Measurements from ENCODE around the gene DNAH11.
"Not testable (repeated sequence)": the region's sequence is repeated elsewhere in the genome, so short reads cannot be mapped to it uniquely, and the experiment has no call there.

DNAH11 gene

DNA sequence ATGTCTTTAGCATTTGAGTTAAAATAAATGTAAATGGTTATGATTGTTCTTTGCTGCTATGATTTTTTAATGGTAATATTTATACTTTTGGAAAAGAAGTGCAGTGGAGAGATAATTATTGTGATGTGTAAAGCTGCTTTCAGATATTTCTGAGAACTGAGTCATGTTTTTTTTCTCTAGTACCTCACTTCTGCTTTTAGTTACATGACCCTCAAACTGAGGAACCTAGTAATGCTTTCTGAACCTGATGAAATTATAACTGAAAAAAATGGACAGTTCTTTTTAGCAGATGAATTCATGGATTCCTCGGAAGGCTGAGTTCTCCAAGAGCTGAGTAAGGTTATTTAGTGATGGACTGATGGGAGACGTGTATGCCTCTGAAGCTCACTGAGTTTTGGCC, 235.1 kb downstream of the DNAH11 start:
- DNase-seq (ENCODE audit: low read depth), result no peak

GRCh38 chr7:21778953-21779352, 236.1 kb downstream of the DNAH11 start:
- no peak for DNase-seq (ENCODE audit: low read depth)

DNA sequence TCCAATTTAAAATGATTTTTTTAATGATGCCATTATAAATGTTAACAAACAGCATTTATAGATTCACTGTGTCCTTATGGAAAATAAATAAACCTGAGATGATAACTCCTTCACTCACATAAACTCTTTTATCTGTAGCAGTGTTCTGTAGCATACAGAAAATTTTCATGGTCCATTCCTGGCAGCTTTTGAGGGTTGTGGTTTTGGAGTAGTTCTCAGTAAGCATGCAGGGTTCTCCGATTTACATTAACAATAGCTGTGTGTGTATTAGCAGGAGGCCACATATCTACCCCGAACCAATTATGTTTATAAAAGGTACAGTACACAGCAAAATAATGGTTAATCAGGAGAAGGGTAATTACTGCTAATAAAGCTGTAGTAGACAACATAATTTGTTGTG, 240.2 kb downstream of the DNAH11 start:
- DNase-seq (ENCODE audit: low read depth), result no peak

DNA sequence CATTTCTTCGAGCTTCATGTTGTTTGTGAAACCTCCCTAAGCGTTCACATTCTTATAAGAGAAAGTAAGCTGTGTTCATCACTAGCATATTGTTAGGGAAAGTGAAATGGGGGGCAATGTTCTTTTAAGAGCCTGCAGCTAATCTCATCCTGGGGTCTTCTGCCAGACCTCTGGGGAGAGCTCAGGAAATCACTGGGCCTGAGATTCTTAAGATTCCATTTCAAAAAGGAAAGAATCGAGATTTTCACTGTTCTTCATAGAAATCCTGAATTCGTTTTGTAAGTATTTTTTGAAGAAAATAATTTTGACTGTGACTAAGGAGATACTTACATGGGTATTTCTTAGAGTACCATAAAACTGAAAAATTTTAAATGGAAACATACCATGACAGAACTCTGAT, 242.2 kb downstream of the DNAH11 start:
- DNase-seq (ENCODE audit: low read depth), result no peak

DNA sequence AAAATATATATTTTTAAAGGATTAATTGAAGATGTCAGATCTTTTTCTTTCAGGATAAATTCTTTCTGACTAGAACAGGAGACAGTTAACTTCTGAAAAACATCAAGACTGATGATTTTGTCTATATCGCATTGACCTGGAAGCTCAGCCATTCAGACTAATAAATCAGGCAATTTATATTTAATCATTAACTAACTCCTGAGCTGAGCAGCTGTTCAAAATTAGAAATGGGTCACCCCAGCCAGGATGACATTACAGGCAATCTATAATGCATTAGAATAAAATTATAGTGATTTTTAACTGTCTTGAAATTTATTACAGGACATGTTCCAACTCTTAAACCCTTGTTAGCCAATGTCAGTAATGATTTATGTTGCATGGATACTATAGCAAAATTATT, 263.0 kb downstream of the DNAH11 start:
- DNase-seq (ENCODE audit: low read depth), result no peak

DNA sequence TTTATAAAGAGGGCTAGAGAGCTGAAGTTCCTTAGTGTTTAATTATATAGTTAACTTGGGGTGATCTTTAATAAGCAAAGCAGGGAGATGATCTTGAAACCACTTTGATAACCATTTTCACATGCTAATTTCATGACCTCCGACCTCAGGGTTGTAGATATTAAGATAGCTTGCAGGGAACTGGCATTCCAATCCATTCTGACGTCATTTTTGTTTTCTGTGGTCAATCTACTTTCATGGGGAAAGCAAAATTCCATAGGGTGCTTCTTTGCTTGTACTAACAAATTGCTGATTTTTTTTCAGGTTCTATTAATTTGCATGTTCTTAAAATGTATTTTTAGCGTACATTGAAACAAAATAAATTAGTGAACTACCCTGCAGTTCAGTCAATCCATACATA, 263.5 kb downstream of the DNAH11 start:
- DNase-seq (ENCODE audit: low read depth), result no peak

- DNase-seq (ENCODE audit: low read depth), result no peak
These were observed 276.2 kb downstream of the DNAH11 start for GRCh38 chr7:21819048-21819447.

GRCh38 chr7:21828841-21829240, 286.0 kb downstream of the DNAH11 start:
- DNase-seq (ENCODE audit: low read depth), result no peak

- no peak for DNase-seq (ENCODE audit: low read depth)
These were observed 286.9 kb downstream of the DNAH11 start for GRCh38 chr7:21829731-21830130.

GRCh38 chr7:21844742-21845141, 301.9 kb downstream of the DNAH11 start:
- no peak for DNase-seq (ENCODE audit: low read depth)

- DNase-seq (ENCODE audit: low read depth), result no peak
These were observed 307.9 kb downstream of the DNAH11 start for GRCh38 chr7:21850531-21851285.

DNA sequence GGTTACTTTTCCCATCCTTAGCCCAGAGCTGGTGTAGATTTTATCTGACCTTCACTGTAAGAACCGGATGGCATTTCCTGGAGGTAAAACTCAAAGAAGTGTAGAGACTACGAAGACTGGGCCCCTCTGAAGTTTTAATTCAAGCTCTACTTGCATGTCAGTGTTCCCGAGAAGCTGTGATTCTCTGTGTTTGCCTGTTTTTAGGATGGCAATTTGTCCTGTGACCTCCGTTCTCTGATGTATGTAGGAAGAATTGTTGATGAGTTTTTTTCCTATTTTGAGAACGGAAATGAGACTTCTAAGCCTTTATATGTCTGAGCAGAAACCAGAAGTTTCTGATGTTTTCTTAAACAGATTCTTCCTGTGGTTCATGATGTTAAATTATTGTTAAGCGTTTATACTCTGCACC, 308.7 kb downstream of the DNAH11 start:
- DNase-seq (ENCODE audit: low read depth), result no peak

GRCh38 chr7:21865631-21866204, 322.9 kb downstream of the DNAH11 start:
- DNase-seq (ENCODE audit: low read depth), result not testable (repeated sequence)

- no peak for DNase-seq (ENCODE audit: low read depth)
These were observed 323.9 kb downstream of the DNAH11 start for GRCh38 chr7:21866731-21867130.

GRCh38 chr7:21867226-21867625, 324.4 kb downstream of the DNAH11 start:
- no peak for DNase-seq (ENCODE audit: low read depth)

DNA sequence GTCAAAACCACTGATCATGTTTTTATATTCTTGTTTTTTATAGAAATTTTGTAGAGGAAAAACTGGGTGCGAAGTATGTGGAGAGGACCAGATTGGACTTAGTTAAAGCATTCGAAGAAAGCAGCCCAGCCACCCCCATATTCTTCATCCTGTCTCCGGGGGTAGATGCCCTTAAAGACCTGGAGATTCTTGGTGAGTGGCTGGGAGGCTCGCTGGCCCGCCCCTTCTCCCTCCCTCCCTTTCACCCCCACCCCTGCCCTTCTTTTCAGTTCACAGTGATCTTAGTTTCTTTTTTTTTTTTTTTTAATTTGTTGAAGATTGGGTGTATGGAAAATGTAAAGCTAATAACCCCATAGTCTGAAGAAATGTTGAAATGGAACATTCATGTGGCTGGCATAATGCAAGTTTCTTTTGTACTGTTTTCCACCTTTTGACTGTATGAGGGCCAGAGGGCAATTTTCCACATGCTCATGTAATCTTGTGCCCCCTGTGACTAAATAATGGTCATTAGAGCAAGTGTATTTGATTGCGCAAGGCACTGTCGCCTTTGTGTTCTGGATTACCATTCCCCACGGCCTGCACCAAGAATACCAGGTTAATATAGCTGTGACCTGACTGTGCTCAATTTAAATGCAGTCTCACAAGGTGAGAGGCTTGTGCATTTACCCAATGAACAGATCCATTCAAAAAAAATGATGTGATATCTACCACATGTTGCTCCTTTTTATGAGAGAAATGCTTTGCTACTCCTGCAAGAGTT, 325.2 kb downstream of the DNAH11 start:
- no peak for DNase-seq (ENCODE audit: low read depth)

GRCh38 chr7:21868576-21868850, 325.7 kb downstream of the DNAH11 start:
- DNase-seq (ENCODE audit: low read depth), result no peak

DNA sequence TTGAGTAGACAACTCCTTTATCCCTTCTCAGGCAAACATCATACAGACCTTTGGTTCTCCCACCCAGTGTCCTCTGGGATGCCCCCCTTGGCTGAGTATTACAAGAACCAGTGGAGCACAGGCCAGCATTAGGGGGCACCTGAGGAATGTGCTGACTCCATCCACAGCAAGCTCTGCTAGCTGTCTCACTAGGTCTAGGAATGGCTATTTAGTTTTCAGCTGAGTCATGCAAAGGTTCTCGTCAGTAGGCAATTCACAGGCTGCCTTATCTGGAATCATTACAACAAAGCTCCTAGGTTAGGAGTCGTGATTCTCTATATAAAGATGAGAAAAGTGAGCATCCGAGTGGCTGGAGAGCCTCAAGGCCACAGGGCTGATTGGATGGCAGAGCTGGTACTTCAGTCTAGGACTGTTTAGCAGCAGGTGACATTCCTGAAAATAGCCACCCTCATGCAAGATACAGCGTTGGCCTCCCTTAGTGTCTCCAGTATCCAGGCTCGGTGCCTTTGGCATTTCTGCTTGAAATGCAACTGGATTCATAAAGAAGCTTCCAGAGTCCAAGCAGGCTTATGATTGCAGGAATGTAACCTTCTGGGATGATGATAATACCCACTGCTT, 327.1 kb downstream of the DNAH11 start:
- no peak for DNase-seq (ENCODE audit: low read depth)

GRCh38 chr7:21883069-21883468, 340.2 kb downstream of the DNAH11 start:
- no peak for DNase-seq (ENCODE audit: low read depth)

GRCh38 chr7:21883501-21883900, 340.7 kb downstream of the DNAH11 start:
- DNase-seq (ENCODE audit: low read depth), result not testable (repeated sequence)

DNA sequence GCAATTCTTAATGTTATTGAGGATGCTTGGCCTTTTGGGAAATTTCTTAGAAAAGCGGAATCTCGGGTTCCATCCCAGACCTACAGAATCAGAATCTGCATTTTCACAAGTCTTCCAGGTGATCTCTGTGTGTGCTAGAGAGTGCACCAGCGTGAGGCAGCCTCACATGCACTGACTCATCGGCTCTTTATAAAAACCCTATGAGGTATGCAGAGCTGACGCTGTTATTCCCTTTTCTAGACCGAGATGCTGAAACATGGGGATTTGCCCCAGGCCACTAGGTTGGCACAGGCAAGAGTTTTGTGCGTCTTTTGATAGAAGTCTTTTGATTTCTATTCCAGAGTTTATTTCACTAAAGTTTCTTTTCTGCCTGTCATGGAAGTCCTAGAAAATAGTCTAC, 341.7 kb downstream of the DNAH11 start:
- DNase-seq (ENCODE audit: low read depth), result no peak

DNA sequence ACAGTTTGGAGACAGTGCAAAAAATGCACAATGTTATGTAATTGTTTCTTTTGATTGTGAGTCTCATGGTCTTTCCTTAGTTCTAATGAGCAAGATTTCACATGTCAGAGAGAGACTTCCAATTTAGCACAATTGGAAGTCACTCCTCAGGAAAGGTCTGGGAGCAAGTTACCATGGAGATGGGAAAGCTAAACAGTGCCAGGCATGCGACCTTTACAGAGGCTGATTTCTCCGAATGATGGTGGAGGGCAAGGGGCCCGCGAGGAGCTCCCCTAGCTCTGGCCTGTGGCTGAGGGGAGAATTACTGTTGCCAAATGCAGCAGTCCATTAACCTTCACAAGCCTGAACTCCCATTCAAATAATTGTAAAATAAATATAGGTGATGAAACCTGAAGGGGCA, 343.6 kb downstream of the DNAH11 start:
- no peak for DNase-seq (ENCODE audit: low read depth)

DNA sequence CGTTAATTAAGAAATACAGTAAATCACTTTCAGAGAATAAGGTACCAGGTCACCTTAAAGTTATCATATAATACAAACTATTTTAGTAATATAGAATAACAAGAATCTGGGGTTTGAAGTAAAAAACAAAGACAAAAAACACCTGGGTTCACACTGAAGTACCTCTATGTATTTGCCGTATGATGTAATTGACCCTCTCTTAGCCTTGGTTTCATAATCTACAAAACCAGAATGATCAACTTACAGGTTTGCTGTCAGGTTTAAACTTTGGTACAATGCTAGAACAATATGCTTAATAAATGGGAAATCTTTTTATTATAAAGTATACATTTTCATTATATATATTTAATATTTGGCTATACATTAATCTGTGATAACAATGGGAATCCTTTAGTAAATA, 344.5 kb downstream of the DNAH11 start:
- DNase-seq (ENCODE audit: low read depth), result no peak

All from stimulated activated CD8-positive, alpha-beta memory T cell treated with anti-CD3 and anti-CD28 coated beads, Interleukin-4, amount 100 ng/mL, for 24 hours (primary cell).